H1 (cell line): ENCODE measurements around the gene NAV3. TPM values are rescaled to one million over a fixed set of nuclear protein-coding genes. Genes with fewer than 3 reads are reported as not detected.

Experiments used
- CTCF ChIA-PET: fragments of 300-600 bp; sonication (Branson Sonifier 250); formaldehyde crosslinking; loops from one replicate; lab custom pipeline; 2021; ENCODE audit not compliant: partially characterized antibody; lab: Charles Lee
- POLR2A ChIA-PET: fragments of 300-600 bp; sonication (Branson Sonifier 250); formaldehyde crosslinking; loops from one replicate; lab custom pipeline; 2021; ENCODE audit warnings: inconsistent platforms; ENCODE audit not compliant: partially characterized antibody; lab: Charles Lee
- DNase-seq, 2 experiments: peaks; one replicate each; pipeline versions ENCODE4 v3.0.0 to v3.0.0-alpha.2; 2010 to 2022; ENCODE audit warnings: low spot score in 2 of 2, low read depth in 1 of 2, mixed read lengths in 1 of 2
- FAIRE-seq: peaks from 2 replicates; lab custom pipeline; 2011; peaks lifted over from hg19 to GRCh38; lab: Jason Lieb, UNC
- H2AFZ ChIP-seq: 2 replicates; pipeline ENCODE4 v1.8.1; 2012; ENCODE audit warnings: low read length, inconsistent platforms
- H2AK5ac ChIP-seq: 2 replicates; pipeline ENCODE4 v1.6.1; 2013; ENCODE audit warnings: low read depth, low read length
- H2BK120ac ChIP-seq: replicated peaks from 2 replicates; pipeline ENCODE3; 2013; ENCODE audit warnings: low read depth, low read length, inconsistent platforms
- H2BK12ac ChIP-seq: 2 replicates; pipeline ENCODE4 v1.6.1; 2013; ENCODE audit warnings: low read depth, low read length
- H2BK15ac ChIP-seq: 2 replicates; pipeline ENCODE4 v1.6.1; 2013; ENCODE audit warnings: low read length
- H2BK20ac ChIP-seq: 2 replicates; pipeline ENCODE4 v1.6.1; 2013; ENCODE audit warnings: low read length
- H2BK5ac ChIP-seq: 2 replicates; pipeline ENCODE4 v1.6.1; 2013; ENCODE audit warnings: low read depth, low read length
- H3K14ac ChIP-seq: 2 replicates; pipeline ENCODE4 v1.6.1; 2013; ENCODE audit warnings: inconsistent platforms; ENCODE audit not compliant: insufficient read length
- H3K18ac ChIP-seq: 2 replicates; pipeline ENCODE4 v1.6.1; 2013; ENCODE audit warnings: low read length; ENCODE audit errors: extremely low read depth
- H3K23ac ChIP-seq: 2 replicates; pipeline ENCODE4 v1.6.1; 2013; ENCODE audit warnings: inconsistent platforms; ENCODE audit not compliant: insufficient read length
- H3K23me2 ChIP-seq: 2 replicates; pipeline ENCODE4 v1.6.1; 2013; ENCODE audit warnings: low read depth, low read length
- H3K27ac ChIP-seq: 2 replicates; pipeline ENCODE4 v1.6.1; 2011; ENCODE audit warnings: low read depth, low read length, inconsistent platforms
- H3K27me3 ChIP-seq, 4 experiments: replicated peaks in 1 of 4; 1 replicate in 1 of 4; 2 replicates in 3 of 4; pipeline versions ENCODE4 v1.6.1 to v1.8.1; 2011 to 2013; ENCODE audit warnings: low read length in 3 of 4, mild to moderate bottlenecking in 3 of 4, inconsistent platforms in 2 of 4, mixed read lengths in 2 of 4, moderate library complexity in 1 of 4; ENCODE audit not compliant: control insufficient read depth in 3 of 4, insufficient read depth in 3 of 4; ENCODE audit errors: extremely low read depth in 1 of 4
- H3K36me3 ChIP-seq, 4 experiments: 2 replicates each; pipeline versions ENCODE4 v1.6.1 to v1.8.1; 2011 to 2013; ENCODE audit warnings: mild to moderate bottlenecking in 4 of 4, low read length in 3 of 4, moderate library complexity in 2 of 4, control low read depth in 1 of 4, inconsistent platforms in 1 of 4; ENCODE audit not compliant: insufficient read depth in 4 of 4, control insufficient read depth in 2 of 4
- H3K4ac ChIP-seq: replicated peaks from 2 replicates; pipeline ENCODE3; 2013; ENCODE audit warnings: low read length, low read depth, mixed read lengths, inconsistent platforms; ENCODE audit not compliant: insufficient read length
- H3K4me1 ChIP-seq, 4 experiments: replicated peaks in 1 of 4; 1 replicate in 1 of 4; 2 replicates in 3 of 4; pipeline versions ENCODE4 v1.6.1 to v1.8.1; 2011 to 2013; ENCODE audit warnings: low read length in 3 of 4, inconsistent platforms in 2 of 4, mixed read lengths in 1 of 4; ENCODE audit not compliant: insufficient read depth in 4 of 4, control insufficient read depth in 3 of 4
- H3K4me2 ChIP-seq, 2 experiments: 2 replicates each; pipeline versions ENCODE4 v1.6.1 to v1.8.1; 2011 to 2013; ENCODE audit warnings: low read depth in 2 of 2, low read length in 2 of 2, control low read depth in 1 of 2, inconsistent platforms in 1 of 2, mild to moderate bottlenecking in 1 of 2; ENCODE audit not compliant: insufficient read depth in 1 of 2
- H3K4me3 ChIP-seq, 4 experiments: fragments of 200-600, 300-600 bp in 1 of 4; sonication (generic), shearing (Covaris generic), sonication (Bioruptor Twin) in 1 of 4; 2 replicates each; pipeline versions ENCODE4 v1.5.1 to v1.8.1; 2011 to 2016; ENCODE audit warnings: low read length in 4 of 4, low read depth in 3 of 4, control low read depth in 2 of 4, inconsistent platforms in 2 of 4, mild to moderate bottlenecking in 2 of 4, mixed read lengths in 1 of 4, moderate library complexity in 1 of 4; ENCODE audit not compliant: insufficient read depth in 2 of 4; ENCODE audit errors: extremely low read depth in 1 of 4
- H3K56ac ChIP-seq: replicated peaks from 2 replicates; pipeline ENCODE3; 2013; ENCODE audit warnings: low read depth, mild to moderate bottlenecking, mixed read lengths, low read length, inconsistent platforms; ENCODE audit not compliant: insufficient read length
- H3K79me1 ChIP-seq: 2 replicates; pipeline ENCODE4 v1.6.1; 2013; ENCODE audit warnings: low read depth, low read length, control low read depth
- H3K79me2 ChIP-seq, 2 experiments: 2 replicates each; pipeline versions ENCODE4 v1.6.1 to v1.8.1; 2012 to 2013; ENCODE audit warnings: low read length in 2 of 2, mild to moderate bottlenecking in 2 of 2, inconsistent platforms in 1 of 2; ENCODE audit not compliant: insufficient read depth in 2 of 2, control insufficient read depth in 1 of 2
- H3K9ac ChIP-seq, 4 experiments: replicated peaks in 1 of 4; 1 replicate in 1 of 4; 2 replicates in 3 of 4; pipeline versions ENCODE4 v1.6.1 to v1.8.1; 2011 to 2013; ENCODE audit warnings: low read depth in 3 of 4, low read length in 3 of 4, control low read depth in 2 of 4, mild to moderate bottlenecking in 2 of 4, moderate library complexity in 2 of 4, inconsistent platforms in 1 of 4; ENCODE audit errors: extremely low read depth in 1 of 4
- H3K9me3 ChIP-seq, 2 experiments: 2 replicates each; pipeline versions ENCODE4 v1.6.1 to v1.8.1; 2012 to 2013; ENCODE audit warnings: mild to moderate bottlenecking in 2 of 2, moderate library complexity in 2 of 2, control low read depth in 1 of 2, inconsistent platforms in 1 of 2, low read depth in 1 of 2, low read length in 1 of 2, mixed read lengths in 1 of 2; ENCODE audit not compliant: insufficient read depth in 2 of 2
- H4K20me1 ChIP-seq, 2 experiments: replicated peaks in 1 of 2; 2 replicates each; pipeline versions ENCODE3 to v1.8.1; 2011 to 2013; ENCODE audit warnings: inconsistent platforms in 2 of 2, low read length in 2 of 2, mild to moderate bottlenecking in 1 of 2; ENCODE audit not compliant: insufficient read depth in 2 of 2, control insufficient read depth in 1 of 2
- H4K5ac ChIP-seq: 2 replicates; pipeline ENCODE4 v1.6.1; 2013; ENCODE audit warnings: low read length, low read depth, mixed read lengths, inconsistent platforms; ENCODE audit not compliant: insufficient read length
- H4K8ac ChIP-seq: 2 replicates; pipeline ENCODE4 v1.8.0; 2013; ENCODE audit warnings: mild to moderate bottlenecking, moderate library complexity, low read length, inconsistent platforms; ENCODE audit not compliant: insufficient read depth; ENCODE audit errors: extremely low read depth
- H4K91ac ChIP-seq: replicated peaks from 2 replicates; pipeline ENCODE3; 2013; ENCODE audit warnings: low read length, mixed read lengths, inconsistent platforms; ENCODE audit not compliant: insufficient read length
- CBX5 ChIP-seq: fragments of 300-800, 300-1000 bp; sonication (generic); IDR thresholded peaks from 2 replicates; pipeline ENCODE4 v1.7.1; 2016; ENCODE audit warnings: antibody characterized with exemption, low read length, low read depth
- WGBS, 2 experiments: shearing (Covaris generic) in 1 of 2; methylation state at CpG; one replicate each; pipeline versions ENCODE4 v1.1.6 to v1.1.7; 2013 to 2015; ENCODE audit warnings: low lambda C conversion rate in 2 of 2, mixed read lengths in 2 of 2, inconsistent platforms in 1 of 2, low coverage in 1 of 2, missing lambda C conversion rate in 1 of 2; ENCODE audit not compliant: insufficient replicate concordance in 2 of 2, insufficient coverage in 1 of 2, insufficient read length in 1 of 2; ENCODE audit errors: extremely low coverage in 1 of 2, missing lambda C conversion rate in 1 of 2; 5-methylcytosine and 5-hydroxymethylcytosine counted together
- polyA plus RNA-seq, 7 experiments: library from polyadenylated mRNA; depleted of rRNA in 3 of 7; stranded (reverse) in 5 of 7; unstranded in 2 of 7; fragments of >200 nt in 5 of 7; fragments of 200-250 nt in 2 of 7; gene quantifications; 1 replicate in 5 of 7; 2 replicates in 1 of 7; 4 replicates in 1 of 7; pipeline versions ENCODE4 v1.2.1 to v1.2.3, GENCODE V29; 2011 to 2013; ENCODE audit warnings: missing spikeins in 2 of 7, mixed read lengths in 2 of 7
- total RNA-seq: library from RNA; stranded (reverse); fragmentation: NEBNext Ultra II Directional; extraction: Animal tissue kit (Norgen Biotek cat#: 25700); gene quantifications from 2 replicates; pipeline ENCODE4 v1.2.1, GENCODE V29; 2021

NAV3 gene
- total and polyA plus RNA-seq, 2 of the 8 experiments (the other 6 are each of a cell fraction or from before 2014, with no cell fraction given): 0.47 to 5.0 TPM

- no peaks in the 10 kb centered on the region for H4K20me1 ChIP-seq
- no peaks in the 10 kb centered on the region for H3K79me1 ChIP-seq
- no peak overlapping the region for H3K4me3 ChIP-seq
- no peak overlapping the region for H4K8ac ChIP-seq
- no peak overlapping the region for H2BK5ac ChIP-seq
- H3K56ac ChIP-seq: no peak overlapping the region
- H2AFZ ChIP-seq: peak overlapping the region; percentile 85; the same call in 1 of the 2 replicates
- 88% methylated on average over 6 of the region's 6 CpGs; no CpG with 5 or more reads in 1 of the 2 experiments for WGBS, 2 experiments
- H3K4ac ChIP-seq: no peak overlapping the region
- H2BK15ac ChIP-seq: no peak overlapping the region
- H2AK5ac ChIP-seq: no peak overlapping the region
- H2BK20ac ChIP-seq: no peak overlapping the region
- H3K27me3 ChIP-seq: no peaks in the 10 kb centered on the region
- no peak overlapping the region for H3K14ac ChIP-seq
- H3K9me3 ChIP-seq: no peaks in the 10 kb centered on the region
- H3K4me1 ChIP-seq: peaks cover 0 to 2% (median 0%) of the 10 kb centered on the region in 4 experiments; a peak in 2 of 7 replicates
- H3K36me3 ChIP-seq: no peaks in the 10 kb centered on the region
- peaks cover 1% of the 10 kb centered on the region; the same call in 1 of the 2 replicates for H3K23me2 ChIP-seq
- no peak overlapping the region for H3K18ac ChIP-seq
- H2BK120ac ChIP-seq: no peak overlapping the region
- ChIA-PET POLR2A (no interaction called here), CTCF (no interaction called here)
- H3K79me2 ChIP-seq: no peaks in the 10 kb centered on the region
- H3K9ac ChIP-seq: no peak overlapping the region
- no peak overlapping the region for H3K27ac ChIP-seq
- DNase-seq (no peak), FAIRE-seq (no peak)
- H4K91ac ChIP-seq: no peak overlapping the region
- H3K23ac ChIP-seq: no peak overlapping the region
- H2BK12ac ChIP-seq: no peak overlapping the region
- TF ChIP-seq CBX5: no peak
- H3K4me2 ChIP-seq: no peak overlapping the region
- H4K5ac ChIP-seq: no peak overlapping the region
These were observed 137.9 kb downstream of the NAV3 start for GRCh38 chr12:77968571-77968970.
